Stimulated activated CD4-positive, alpha-beta T cell treated with anti-CD3 and anti-CD28 coated beads, Interleukin-15, amount 100 ng/mL, for 48 hours (primary cell): Measurements from ENCODE around the gene IL3.

ENCODE experiments used
- DNase-seq, 2 donors: peaks; one replicate each; pipeline ENCODE4 v3.0.0-alpha.2; 2020; ENCODE audit warnings: low read depth in 2 of 2

Gene IL3

GRCh38 chr5:132060501-132061161 lies at the start of gene IL3:
Gene IL3, plus strand, starts transcription at chr5:132060655. Its CDS starts 52 bp downstream, at chr5:132060707.
- no peak for DNase-seq

- no peak for DNase-seq
Measured at GRCh38 chr5:132010989-132011621, 49.4 kb upstream of the IL3 start.

- no peak for DNase-seq
Measured at GRCh38 chr5:132011622-132012343, 48.7 kb upstream of the IL3 start, which contains the start of gene ACSL6. Gene ACSL6, minus strand, starts transcription at chr5:132011658. Its CDS starts 105 bp downstream, at chr5:132011553.

GRCh38 chr5:132012371-132013005 lies 48.0 kb upstream of the IL3 start:
- no peak for DNase-seq

DNA sequence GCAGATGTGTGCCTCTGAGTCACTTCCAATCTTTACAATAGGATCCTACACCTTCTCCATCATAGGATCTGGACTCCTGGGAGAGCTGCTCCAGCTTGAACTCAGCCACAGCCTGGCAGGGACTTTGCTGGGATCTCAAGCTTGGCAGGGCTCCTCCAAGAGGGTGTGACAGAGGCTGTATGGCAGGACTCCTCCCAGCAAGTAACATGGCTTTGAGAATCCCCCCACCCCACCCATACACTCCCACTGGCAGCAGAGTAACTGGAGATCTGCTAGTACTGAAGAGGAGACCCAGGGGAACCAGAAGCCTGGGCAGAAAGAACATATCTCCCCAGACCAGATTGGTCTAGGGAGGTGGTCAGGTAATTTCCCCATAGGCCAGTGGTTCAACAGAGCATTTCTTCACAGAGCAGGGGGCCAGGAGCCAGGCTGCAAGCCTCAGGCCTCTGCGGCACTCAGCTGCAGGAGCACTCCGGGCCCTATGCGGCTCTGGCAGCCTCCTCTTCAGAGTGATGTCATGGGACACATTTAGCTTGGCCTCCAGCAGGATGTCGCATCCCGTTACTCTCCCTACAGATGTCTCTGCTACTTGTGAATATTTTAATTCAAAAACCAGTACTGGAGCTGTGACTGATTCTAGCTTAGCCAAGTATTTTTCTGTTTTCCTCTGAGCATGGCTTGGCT lies 47.3 kb upstream of the IL3 start:
- DNase-seq = no peak

DNA sequence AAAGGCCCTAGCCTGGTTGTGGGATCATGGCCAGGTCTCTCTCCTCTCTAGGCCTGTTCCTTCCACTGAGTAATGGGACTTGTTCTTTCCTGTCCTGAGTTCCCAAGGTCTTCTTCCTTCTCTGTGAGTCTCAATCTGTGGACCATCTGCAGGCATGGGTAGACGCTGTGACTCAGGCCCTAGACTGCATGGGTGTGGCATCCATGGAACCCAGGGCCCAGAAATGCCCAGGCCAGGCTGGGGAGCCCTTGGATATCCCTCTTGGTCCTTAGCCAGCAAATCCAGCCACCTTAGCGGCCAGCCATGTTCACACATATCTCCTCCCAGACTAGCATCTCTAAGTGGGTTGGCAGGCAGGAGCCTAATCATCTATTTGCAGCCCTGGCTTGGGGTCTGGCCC lies 46.7 kb upstream of the IL3 start:
- DNase-seq = no peak

- DNase-seq = no peak
Measured at GRCh38 chr5:132016721-132017250, 43.7 kb upstream of the IL3 start.

DNA sequence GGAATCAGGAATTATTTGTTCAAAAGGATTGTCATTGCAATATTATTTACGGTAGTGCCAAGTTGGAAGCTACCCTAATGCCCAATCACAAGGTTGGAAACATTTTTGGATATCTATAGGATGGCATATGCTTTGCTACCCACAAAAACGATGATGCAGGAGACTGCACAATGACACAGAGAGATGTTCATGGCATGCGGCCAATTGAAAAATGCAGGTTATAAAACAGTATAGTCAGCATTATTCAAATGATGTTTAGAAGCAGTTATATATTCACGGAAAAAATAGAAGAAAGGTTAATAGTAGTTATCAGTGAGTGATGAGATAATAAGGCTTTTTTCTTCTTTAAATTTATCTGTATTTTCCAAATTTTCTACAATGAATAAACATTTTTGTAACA lies 43.1 kb upstream of the IL3 start:
- no peak for DNase-seq

- DNase-seq = no peak
Measured at GRCh38 chr5:132017738-132018625, 42.5 kb upstream of the IL3 start.

GRCh38 chr5:132019337-132019736 lies 41.1 kb upstream of the IL3 start:
- no peak for DNase-seq

GRCh38 chr5:132019857-132020555 lies 40.4 kb upstream of the IL3 start:
- DNase-seq = peak; percentile 75 to 79

GRCh38 chr5:132020568-132021339 lies 39.7 kb upstream of the IL3 start:
- DNase-seq = no peak

DNA sequence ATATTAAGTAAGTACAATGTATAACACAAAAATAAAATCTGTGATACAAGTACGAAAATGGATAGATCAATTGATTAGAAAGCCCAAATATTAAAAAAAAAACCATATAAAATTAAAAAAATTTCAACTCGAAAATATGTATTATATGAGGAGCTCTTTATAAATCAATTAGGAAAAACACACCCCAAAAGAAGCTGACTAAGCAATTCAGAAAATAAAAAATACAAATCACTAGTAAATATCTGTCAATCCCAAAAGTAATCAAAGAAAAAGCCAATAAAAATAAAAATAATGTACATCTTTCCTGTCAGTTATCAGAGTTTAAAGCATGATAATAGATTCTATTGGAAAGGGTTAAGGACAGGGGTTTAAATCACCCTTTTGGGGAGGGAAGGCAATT lies 38.8 kb upstream of the IL3 start:
- DNase-seq = no peak

GRCh38 chr5:132022737-132023136 lies 37.7 kb upstream of the IL3 start:
- DNase-seq = peak; percentile 33 to 37

DNA sequence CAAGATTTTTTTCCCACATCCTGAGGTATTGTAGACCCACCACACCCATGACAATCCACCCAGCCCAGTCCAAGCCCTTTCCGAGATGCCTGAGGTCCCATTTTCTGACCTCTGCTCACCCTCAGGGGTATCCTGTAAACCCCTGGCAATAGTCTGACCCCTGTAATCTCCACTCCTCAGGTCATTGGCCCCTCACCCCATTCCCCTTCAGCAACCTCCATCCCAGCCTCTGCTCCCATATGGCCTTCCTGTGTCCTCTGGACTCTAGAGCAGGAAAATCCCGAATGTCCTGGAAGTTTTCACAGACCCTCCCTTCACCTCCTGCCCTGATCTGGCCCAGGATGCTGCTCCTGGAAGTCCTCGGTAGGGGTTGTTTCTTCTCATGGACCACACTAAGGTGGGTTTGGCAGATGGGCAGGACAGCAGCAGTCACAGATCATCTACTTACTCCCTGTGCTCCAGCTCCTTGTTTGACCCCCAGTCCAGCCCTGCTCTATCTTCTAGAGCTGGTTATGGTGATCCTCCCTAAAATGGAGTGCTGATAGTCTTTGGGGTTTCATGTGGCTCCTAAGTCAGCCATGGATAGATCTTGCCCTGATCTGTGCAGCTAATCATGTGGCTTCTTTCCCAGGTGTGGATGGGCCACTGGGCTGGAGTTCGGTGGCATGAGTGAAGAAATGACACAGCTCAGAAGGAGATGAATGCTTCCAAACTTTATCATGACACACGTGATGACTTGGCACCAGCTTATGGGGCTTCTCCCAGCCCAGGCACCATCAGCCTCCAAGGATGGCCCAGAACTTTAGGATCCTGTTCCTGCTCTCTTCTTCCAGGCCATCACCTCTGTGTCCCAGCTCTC lies 37.0 kb upstream of the IL3 start:
- no peak for DNase-seq

- no peak for DNase-seq
Measured at GRCh38 chr5:132024117-132024435, 36.4 kb upstream of the IL3 start.

- DNase-seq = no peak
Measured at GRCh38 chr5:132024789-132025402, 35.6 kb upstream of the IL3 start.

DNA sequence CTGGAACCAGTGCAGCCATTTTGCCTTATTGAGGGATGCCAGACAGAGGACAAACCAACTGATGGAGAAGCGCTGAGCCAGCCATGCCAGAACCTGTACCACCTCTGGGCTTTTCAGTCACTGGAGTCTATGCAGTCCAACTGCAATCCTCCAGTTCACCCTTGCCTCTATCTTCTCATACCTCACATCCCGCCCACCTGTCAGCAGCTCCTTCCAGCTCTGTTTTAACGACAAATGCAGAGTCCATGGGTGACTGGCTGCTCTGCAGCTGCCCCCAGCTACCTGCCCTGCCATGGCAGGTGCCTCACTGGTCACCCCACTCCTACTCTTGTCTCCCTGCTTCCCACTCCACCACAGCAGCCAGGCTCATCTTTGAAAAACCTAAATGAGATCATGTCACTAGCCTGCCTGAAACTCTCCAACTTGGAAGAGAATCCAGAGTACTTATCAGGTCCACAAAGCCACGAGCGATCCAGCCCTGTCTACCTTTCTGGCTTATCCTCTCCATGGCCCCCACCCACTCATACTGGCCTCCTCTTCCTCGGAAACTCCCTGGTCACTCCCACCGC lies 35.0 kb upstream of the IL3 start:
- DNase-seq = no peak
